Measurements from ENCODE around the gene NRTN. TPM values are rescaled to one million over a fixed set of nuclear protein-coding genes. Genes with fewer than 3 reads are reported as not detected.

NRTN gene
- total RNA-seq, 1 donor from 2014 or later = 0.85 TPM

DNA sequence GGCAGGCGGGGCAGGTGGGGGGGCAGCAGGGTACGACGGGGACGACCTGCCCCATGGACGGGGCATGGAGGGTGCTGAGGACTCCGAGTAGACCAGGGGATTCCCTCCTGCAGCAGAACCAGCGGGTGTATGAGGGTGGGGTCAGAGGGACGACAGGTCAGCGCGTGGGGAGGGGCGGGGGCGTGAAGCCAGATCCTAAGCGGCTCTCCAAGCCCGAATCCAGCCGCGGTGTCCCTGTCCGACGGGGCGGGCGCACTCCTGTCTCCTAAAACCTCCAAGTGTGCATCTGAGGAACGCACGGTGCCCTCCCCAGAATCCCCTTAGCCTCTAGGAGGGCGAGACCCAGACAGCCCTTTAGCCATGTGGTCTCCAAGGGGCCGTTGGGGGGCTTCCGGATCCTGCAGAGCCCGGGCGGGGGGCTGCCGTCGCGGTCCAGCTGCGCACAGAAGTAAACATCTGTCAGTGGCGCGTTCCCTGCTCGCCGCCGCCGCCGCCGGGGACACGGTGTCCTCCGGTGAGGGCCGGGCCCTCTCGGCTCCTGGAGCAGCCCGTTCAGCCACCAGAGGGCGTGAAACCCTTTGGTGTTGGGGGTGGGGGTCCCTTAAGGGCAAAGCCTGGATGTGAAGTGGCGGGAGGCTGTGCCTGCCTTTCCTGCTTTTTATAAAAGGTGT is 730 bp downstream of the NRTN start:
- no peak for DNase-seq (ENCODE audit: low spot score in 2 of 2)
- Histone ChIP-seq H3K27ac (no peak overlapping the region), H3K27me3 (peaks cover 16% of the 10 kb centered on the region), H3K9me3 (no peaks in the 10 kb centered on the region), H3K4me3 (peak overlapping the region; percentile 25 to 33), H3K4me1 (peaks cover 3% of the 10 kb centered on the region in 2 donors), H3K36me3 (no peaks in the 10 kb centered on the region)
- TF ChIP-seq CTCF (IDR thresholded peaks at IDR 0.05) = peak; percentile 18 to 55 (median 31)
- intact Hi-C loops (cut with DNase I) = loop anchor here (10.0 kb wide), 1 partner anchor 219 kb away; no protein-coding TSS in a partner anchor

DNA sequence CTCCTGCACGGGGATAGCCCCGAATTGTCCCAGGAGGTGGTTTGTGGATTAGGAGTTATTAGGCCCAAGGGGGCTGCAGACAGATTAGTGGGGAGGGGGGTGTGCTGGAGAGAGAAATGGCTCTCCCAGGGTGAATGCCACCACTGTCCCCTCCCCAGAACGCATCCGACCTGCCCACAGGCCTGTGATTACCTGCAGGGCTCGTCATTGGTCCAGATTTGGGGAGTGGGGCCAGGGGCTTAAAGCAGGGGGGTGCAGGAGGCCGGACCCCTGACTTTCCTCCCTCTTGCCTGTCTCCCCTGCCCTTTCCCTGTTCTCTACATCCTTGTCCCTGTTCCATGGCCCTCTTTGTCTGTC is 1.2 kb downstream of the NRTN start:
- H3K27me3 ChIP-seq = peaks cover 16% of the 10 kb centered on the region
- no peak for DNase-seq (ENCODE audit: low spot score in 2 of 2)
- H3K4me1 ChIP-seq = peaks cover 3% of the 10 kb centered on the region in 2 donors
- no peak overlapping the region for H3K27ac ChIP-seq
- H3K9me3 ChIP-seq = no peaks in the 10 kb centered on the region
- no peak overlapping the region for H3K4me3 ChIP-seq
- TF ChIP-seq CTCF (IDR thresholded peaks at IDR 0.05) = no peak
- intact Hi-C loops (cut with DNase I) = loop anchor here (10.0 kb wide), 1 partner anchor 219 kb away; no protein-coding TSS in a partner anchor
- H3K36me3 ChIP-seq = no peaks in the 10 kb centered on the region

DNA sequence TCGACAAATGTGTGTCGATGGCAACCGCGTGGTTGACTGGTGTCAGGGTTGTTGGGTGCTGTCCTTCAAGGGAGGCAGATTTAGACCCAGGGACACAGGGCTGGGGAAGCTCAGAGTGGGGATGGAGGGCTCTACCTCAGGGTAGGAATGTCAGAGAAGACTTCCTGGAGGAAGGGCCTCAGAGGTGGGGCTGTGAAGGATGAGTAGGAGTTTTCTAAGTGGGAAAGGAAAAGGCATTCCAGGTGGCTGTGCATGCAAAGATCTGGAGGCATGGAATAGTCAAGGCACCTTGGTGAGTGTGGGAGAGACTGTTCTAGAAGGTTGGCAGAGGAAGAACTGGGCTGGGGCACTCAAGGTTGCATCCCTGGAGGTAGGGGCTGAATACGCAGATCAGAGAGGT is 2.0 kb downstream of the NRTN start:
- intact Hi-C loops (cut with DNase I) = loop anchor here (10.0 kb wide), 1 partner anchor 218 kb away; no protein-coding TSS in a partner anchor

GRCh38 chr19:5808120-5808816 is 3.4 kb downstream of the NRTN start:
- Histone ChIP-seq H3K27ac (no peak overlapping the region), H3K27me3 (peaks cover 16% of the 10 kb centered on the region), H3K9me3 (no peaks in the 10 kb centered on the region), H3K4me1 (peaks cover 3% of the 10 kb centered on the region in 2 donors), H3K4me3 (no peak overlapping the region), H3K36me3 (no peaks in the 10 kb centered on the region)
- intact Hi-C loops (cut with DNase I) = loop anchor here (10.0 kb wide), 1 partner anchor 217 kb away; no protein-coding TSS in a partner anchor
- no peak for DNase-seq (ENCODE audit: low spot score in 2 of 2)
- no peak for TF ChIP-seq CTCF (IDR thresholded peaks at IDR 0.05)

More for the DNA sequence above, 2.0 kb downstream of the NRTN start:
- no peak for TF ChIP-seq CTCF (IDR thresholded peaks at IDR 0.05)
- no peaks in the 10 kb centered on the region for H3K36me3 ChIP-seq
- no peak overlapping the region for H3K4me3 ChIP-seq
- peaks cover 3% of the 10 kb centered on the region in 2 donors for H3K4me1 ChIP-seq
- peaks cover 16% of the 10 kb centered on the region for H3K27me3 ChIP-seq
- H3K27ac ChIP-seq = no peak overlapping the region
- no peaks in the 10 kb centered on the region for H3K9me3 ChIP-seq
- DNase-seq (ENCODE audit: low spot score in 2 of 2) = no peak

- H3K27ac ChIP-seq = no peak overlapping the region
- TF ChIP-seq CTCF (IDR thresholded peaks at IDR 0.05) = no peak
- intact Hi-C loops (cut with DNase I) = loop anchor here (10.0 kb wide), 1 partner anchor 216 kb away; no protein-coding TSS in a partner anchor
- H3K9me3 ChIP-seq = no peaks in the 10 kb centered on the region
- no peaks in the 10 kb centered on the region for H3K36me3 ChIP-seq
- peaks cover 11% of the 10 kb centered on the region for H3K27me3 ChIP-seq
- DNase-seq (ENCODE audit: low spot score in 2 of 2) = no peak
- no peak overlapping the region for H3K4me3 ChIP-seq
- H3K4me1 ChIP-seq = no peaks in the 10 kb centered on the region
Measured at GRCh38 chr19:5809053-5809452, 4.2 kb downstream of the NRTN start.
